Stimulated activated CD8-positive, alpha-beta memory T cell treated with anti-CD3 and anti-CD28 coated beads, Interleukin-2, amount 100 ng/mL, for 1 hour (primary cell): Measurements from ENCODE around the gene SMIM22.
"Not testable (repeated sequence)": the region's sequence is repeated elsewhere in the genome, so short reads cannot be mapped to it uniquely, and the experiment has no call there.

Source experiments
- DNase-seq, 2 donors: peaks; one replicate each; pipeline ENCODE4 v3.0.0-alpha.2; 2020; ENCODE audit warnings: low read depth in 2 of 2

The SMIM22 gene

GRCh38 chr16:4768549-4769305 is 26.4 kb upstream of the SMIM22 start:
- peak; percentile 60 to 69 for DNase-seq

- no peak for DNase-seq
These were observed 25.9 kb upstream of the SMIM22 start for GRCh38 chr16:4769306-4769638.

- no peak for DNase-seq
These were observed 23.5 kb upstream of the SMIM22 start for GRCh38 chr16:4771646-4772045.

- DNase-seq, result no peak
These were observed 22.8 kb upstream of the SMIM22 start for GRCh38 chr16:4772351-4772750.

GRCh38 chr16:4775005-4775404 is 20.2 kb upstream of the SMIM22 start:
- no peak for DNase-seq

- DNase-seq, result no peak
These were observed 18.9 kb upstream of the SMIM22 start for GRCh38 chr16:4776141-4776705.

- no peak for DNase-seq
These were observed 17.7 kb upstream of the SMIM22 start for GRCh38 chr16:4777339-4778049.

- no peak for DNase-seq
These were observed 17.1 kb upstream of the SMIM22 start for GRCh38 chr16:4778050-4778392.

- no peak for DNase-seq
These were observed 14.9 kb upstream of the SMIM22 start for GRCh38 chr16:4780235-4780634.

- DNase-seq, result no peak
These were observed 11.8 kb upstream of the SMIM22 start for GRCh38 chr16:4783251-4783950.

GRCh38 chr16:4783951-4784336 is 11.2 kb upstream of the SMIM22 start:
- no peak for DNase-seq

- not testable (repeated sequence) for DNase-seq
These were observed 10.7 kb upstream of the SMIM22 start for GRCh38 chr16:4784444-4784987.

- DNase-seq, result no peak
These were observed 9.3 kb upstream of the SMIM22 start for GRCh38 chr16:4785758-4786433.

GRCh38 chr16:4787068-4787467 is 8.1 kb upstream of the SMIM22 start:
- no peak for DNase-seq

GRCh38 chr16:4787627-4788482 is 7.3 kb upstream of the SMIM22 start, which contains the start of gene SEPTIN12:
TSS of gene SEPTIN12 (minus strand) at chr16:4788345. CDS start at chr16:4787645, 700 bp downstream.
- no peak for DNase-seq

GRCh38 chr16:4788489-4788889 is 6.7 kb upstream of the SMIM22 start:
- DNase-seq, result no peak

- DNase-seq, result no peak
These were observed 6.3 kb upstream of the SMIM22 start for GRCh38 chr16:4788910-4789309.

GRCh38 chr16:4790261-4790660 is 4.9 kb upstream of the SMIM22 start:
- DNase-seq, result no peak

- no peak for DNase-seq
These were observed 4.3 kb upstream of the SMIM22 start for GRCh38 chr16:4790871-4791270.

GRCh38 chr16:4792951-4793513 is 2.1 kb upstream of the SMIM22 start:
- DNase-seq, result no peak
